GM23338 (cell line): ENCODE measurements around the gene FOXD1. TPM values are rescaled to one million over a fixed set of nuclear protein-coding genes. Genes with fewer than 3 reads are reported as not detected.

Experiments
- ATAC-seq: fragments of 200-7000 bp; cut with Tn5 transposase; 3 replicates; pipeline ENCODE4 v1.9.1; 2020
- DNase-seq: peaks from one replicate; pipeline ENCODE4 v3.0.0-alpha.2; 2015; ENCODE audit warnings: low spot score
- H2AFZ ChIP-seq: fragments of 200-600 bp; sonication (generic); 2 replicates; pipeline ENCODE4 v1.8.0; 2016; ENCODE audit warnings: antibody characterized with exemption, mild to moderate bottlenecking, moderate library complexity
- H3F3A ChIP-seq: fragments of 200-600 bp; sonication (generic); replicated peaks from 2 replicates; pipeline ENCODE4 v1.8.0; 2017; ENCODE audit warnings: antibody characterized with exemption, mixed run types, low read depth
- H3K27ac ChIP-seq: fragments of 200-600 bp; sonication (generic); 2 replicates; pipeline ENCODE4 v1.6.1; 2016; ENCODE audit warnings: low read depth
- H3K27me3 ChIP-seq: fragments of 200-600 bp; sonication (generic); 2 replicates; pipeline ENCODE4 v1.8.0; 2016; ENCODE audit warnings: mild to moderate bottlenecking, mixed run types, moderate library complexity; ENCODE audit not compliant: insufficient read depth
- H3K36me3 ChIP-seq: fragments of 200-600 bp; sonication (generic); 2 replicates; pipeline ENCODE4 v1.8.0; 2016; ENCODE audit warnings: mild to moderate bottlenecking; ENCODE audit not compliant: insufficient read depth
- H3K4me1 ChIP-seq: fragments of 200-600 bp; sonication (generic); 2 replicates; pipeline ENCODE4 v1.8.0; 2016; ENCODE audit warnings: mild to moderate bottlenecking, moderate library complexity; ENCODE audit not compliant: insufficient read depth
- H3K4me2 ChIP-seq: fragments of 200-600 bp; sonication (generic); 2 replicates; pipeline ENCODE4 v1.7.1; 2017; ENCODE audit warnings: mixed run types
- H3K4me3 ChIP-seq: fragments of 200-600 bp; sonication (generic); 2 replicates; pipeline ENCODE4 v1.6.1; 2016; ENCODE audit warnings: mixed run types
- H3K79me2 ChIP-seq: fragments of 200-600 bp; sonication (generic); replicated peaks from 2 replicates; pipeline ENCODE4 v1.8.0; 2017; ENCODE audit warnings: mild to moderate bottlenecking; ENCODE audit not compliant: insufficient read depth
- H3K9me2 ChIP-seq: fragments of 200-600 bp; sonication (generic); 2 replicates; pipeline ENCODE4 v1.8.0; 2017; ENCODE audit not compliant: insufficient read depth
- H4K20me1 ChIP-seq: fragments of 200-600 bp; sonication (generic); replicated peaks from 2 replicates; pipeline ENCODE4 v1.8.0; 2017; ENCODE audit warnings: mild to moderate bottlenecking; ENCODE audit not compliant: insufficient read depth
- H3K27ac Mint-ChIP-seq: 2 replicates; pipeline ENCODE4 v1.8.0; 2020; ENCODE audit warnings: inconsistent platforms, mild to moderate bottlenecking, moderate library complexity, mixed read lengths
- H3K27me3 Mint-ChIP-seq: 3 replicates; pipeline ENCODE4 v1.8.0; 2022; ENCODE audit warnings: low read depth, mild to moderate bottlenecking, moderate library complexity, mixed read lengths, inconsistent platforms; ENCODE audit not compliant: insufficient read depth, poor library complexity
- H3K36me3 Mint-ChIP-seq: 3 replicates; pipeline ENCODE4 v1.8.0; 2021; ENCODE audit warnings: low read depth, mild to moderate bottlenecking, inconsistent platforms, moderate library complexity, mixed read lengths
- H3K4me1 Mint-ChIP-seq: 3 replicates; pipeline ENCODE4 v1.8.0; 2020; ENCODE audit warnings: mild to moderate bottlenecking, inconsistent platforms, mixed read lengths
- H3K4me3 Mint-ChIP-seq: 3 replicates; pipeline ENCODE4 v1.8.0; 2021; ENCODE audit warnings: moderate library complexity, mild to moderate bottlenecking, inconsistent platforms, mixed read lengths
- H3K9me3 Mint-ChIP-seq: 3 replicates; pipeline ENCODE4 v1.8.0; 2020; ENCODE audit warnings: moderate library complexity, mild to moderate bottlenecking, inconsistent platforms, mixed read lengths
- EZH2phosphoT487 ChIP-seq: fragments of 200-600 bp; sonication (generic); IDR thresholded peaks from one replicate; pipeline ENCODE4 v1.8.1; 2018; ENCODE audit warnings: antibody characterized with exemption; ENCODE audit not compliant: unreplicated experiment
- JUNB ChIP-seq: IDR thresholded peaks from one replicate; pipeline ENCODE4 v1.6.1; 2016; ENCODE audit warnings: antibody characterized with exemption; ENCODE audit not compliant: unreplicated experiment
- POLR2AphosphoS5 ChIP-seq: IDR thresholded peaks from 2 replicates; pipeline ENCODE4 v1.6.1; 2016; ENCODE audit warnings: antibody characterized with exemption, low read depth
- ZNF114 ChIP-seq: fragments of 250-450 bp; sonication (Bioruptor Pico); IDR thresholded peaks from 2 replicates; pipeline ENCODE4 v1.5.0; 2020; ENCODE audit warnings: mild to moderate bottlenecking, moderate library complexity
- ZNF462 ChIP-seq: fragments of 250-450 bp; sonication (Bioruptor Pico); IDR thresholded peaks from 2 replicates; pipeline ENCODE4 v1.5.0; 2020; ENCODE audit warnings: mild to moderate bottlenecking, moderate library complexity
- polyA plus RNA-seq: library from polyadenylated mRNA; unstranded; fragments of >200 nt; fragmentation: Nextera tagmentation; extraction: Ambion mirVana; gene quantifications from 2 replicates; pipeline ENCODE4 v1.2.1, GENCODE V29; 2016
- total RNA-seq: library from RNA; depleted of rRNA; stranded (reverse); fragments of >200 nt; shearing (Covaris generic); gene quantifications from 2 replicates; pipeline ENCODE4 v1.2.3, GENCODE V29; 2014
- TF ChIP-seq, protein P1 (sequence below): IDR thresholded peaks from one replicate; pipeline ENCODE4 v1.6.1; 2018; ENCODE audit warnings: antibody characterized with exemption; ENCODE audit not compliant: unreplicated experiment

FOXD1 gene
- total and polyA plus RNA-seq, 2 experiments from 2014 or later: 0.42 TPM; not detected in 1

DNA sequence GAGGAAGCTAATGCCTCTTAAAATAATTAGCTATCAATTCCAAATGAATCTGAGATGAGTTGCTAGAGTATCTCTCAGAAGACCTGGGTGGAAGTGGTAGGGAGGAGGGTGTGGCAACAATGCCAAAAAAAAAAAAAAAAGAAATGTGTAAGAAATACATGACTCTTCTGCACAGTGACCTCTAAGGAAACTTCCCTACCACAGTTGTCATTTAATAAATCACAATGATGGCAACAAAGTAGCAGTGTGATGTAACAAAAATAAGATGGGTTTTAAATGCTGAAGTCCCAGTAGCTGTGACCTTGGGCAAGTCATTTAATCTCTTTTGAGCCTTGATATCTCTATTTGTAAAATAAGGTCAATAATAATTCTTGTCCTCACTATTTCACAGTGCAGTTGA is 7.2 kb downstream of the FOXD1 start:
- Mint-ChIP-seq H3K27ac (no peak overlapping the region), H3K27me3 (peaks cover 96% of the 10 kb centered on the region), H3K36me3 (no peaks in the 10 kb centered on the region), H3K4me3 (no peak overlapping the region), H3K9me3 (peaks cover 9% of the 10 kb centered on the region; the same call in 1 of the 3 replicates), H3K4me1 (peaks cover 31% of the 10 kb centered on the region)
- H3F3A ChIP-seq: peaks cover 48% of the 10 kb centered on the region
- DNase-seq (no peak), ATAC-seq (no peak)
- no peaks in the 10 kb centered on the region for H3K9me2 ChIP-seq
- TF ChIP-seq, protein P1, sequence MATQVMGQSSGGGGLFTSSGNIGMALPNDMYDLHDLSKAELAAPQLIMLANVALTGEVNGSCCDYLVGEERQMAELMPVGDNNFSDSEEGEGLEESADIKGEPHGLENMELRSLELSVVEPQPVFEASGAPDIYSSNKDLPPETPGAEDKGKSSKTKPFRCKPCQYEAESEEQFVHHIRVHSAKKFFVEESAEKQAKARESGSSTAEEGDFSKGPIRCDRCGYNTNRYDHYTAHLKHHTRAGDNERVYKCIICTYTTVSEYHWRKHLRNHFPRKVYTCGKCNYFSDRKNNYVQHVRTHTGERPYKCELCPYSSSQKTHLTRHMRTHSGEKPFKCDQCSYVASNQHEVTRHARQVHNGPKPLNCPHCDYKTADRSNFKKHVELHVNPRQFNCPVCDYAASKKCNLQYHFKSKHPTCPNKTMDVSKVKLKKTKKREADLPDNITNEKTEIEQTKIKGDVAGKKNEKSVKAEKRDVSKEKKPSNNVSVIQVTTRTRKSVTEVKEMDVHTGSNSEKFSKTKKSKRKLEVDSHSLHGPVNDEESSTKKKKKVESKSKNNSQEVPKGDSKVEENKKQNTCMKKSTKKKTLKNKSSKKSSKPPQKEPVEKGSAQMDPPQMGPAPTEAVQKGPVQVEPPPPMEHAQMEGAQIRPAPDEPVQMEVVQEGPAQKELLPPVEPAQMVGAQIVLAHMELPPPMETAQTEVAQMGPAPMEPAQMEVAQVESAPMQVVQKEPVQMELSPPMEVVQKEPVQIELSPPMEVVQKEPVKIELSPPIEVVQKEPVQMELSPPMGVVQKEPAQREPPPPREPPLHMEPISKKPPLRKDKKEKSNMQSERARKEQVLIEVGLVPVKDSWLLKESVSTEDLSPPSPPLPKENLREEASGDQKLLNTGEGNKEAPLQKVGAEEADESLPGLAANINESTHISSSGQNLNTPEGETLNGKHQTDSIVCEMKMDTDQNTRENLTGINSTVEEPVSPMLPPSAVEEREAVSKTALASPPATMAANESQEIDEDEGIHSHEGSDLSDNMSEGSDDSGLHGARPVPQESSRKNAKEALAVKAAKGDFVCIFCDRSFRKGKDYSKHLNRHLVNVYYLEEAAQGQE: no peak
- no peak for TF ChIP-seq JUNB
- no peak for TF ChIP-seq ZNF114 (CRISPR knock-in tag)
- no peak for TF ChIP-seq EZH2phosphoT487
- TF ChIP-seq POLR2AphosphoS5: no peak
- no peak for TF ChIP-seq ZNF462 (CRISPR knock-in tag)
- peaks cover 47% of the 10 kb centered on the region for H3K4me1 ChIP-seq
- no peaks in the 10 kb centered on the region for H3K79me2 ChIP-seq
- no peaks in the 10 kb centered on the region for H3K36me3 ChIP-seq
- peaks cover 65% of the 10 kb centered on the region for H4K20me1 ChIP-seq
- no peak overlapping the region for H3K27ac ChIP-seq
- no peak overlapping the region for H2AFZ ChIP-seq
- H3K4me2 ChIP-seq: no peak overlapping the region
- H3K27me3 ChIP-seq: peaks cover 100% of the 10 kb centered on the region
- H3K4me3 ChIP-seq: no peak overlapping the region
